ENCODE results near the gene GGA1.

GRCh38 chr22:37624017-37624365, 15.4 kb downstream of the GGA1 start:
- TF ChIP-seq CTCF (IDR thresholded peaks at IDR 0.05; ENCODE audit: low read length) (no peak), EZH2 (IDR thresholded peaks at IDR 0.05; ENCODE audit: borderline replicate concordance, low read length) (no peak)

Measured in OCI-LY1 (cell line).